Measurements from ENCODE around the gene TLL1.

The TLL1 gene

DNA sequence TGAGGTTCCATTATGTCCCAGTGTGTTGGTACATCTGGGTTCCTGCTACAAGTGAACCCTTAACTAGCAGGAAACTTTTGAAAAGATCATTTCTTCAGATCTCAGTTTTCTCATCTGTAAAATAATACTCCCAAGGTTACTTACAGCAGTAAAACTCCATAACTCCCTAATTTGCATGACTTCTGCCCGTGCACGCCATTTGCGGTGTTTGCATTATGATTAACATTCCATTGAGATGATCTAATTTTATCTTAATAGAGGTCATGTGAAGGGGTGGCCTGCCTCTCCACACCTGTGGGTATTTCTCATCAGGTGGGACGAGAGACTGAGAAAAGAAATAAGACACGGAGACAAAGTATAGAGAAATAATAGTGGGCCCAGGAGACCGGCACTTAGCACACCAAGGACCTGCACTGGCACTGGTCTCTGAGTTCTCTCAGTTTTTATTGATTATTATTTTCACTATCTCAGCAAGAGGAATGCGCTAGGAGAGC, 219.8 kb downstream of the TLL1 start:
- TF ChIP-seq, protein P1, sequence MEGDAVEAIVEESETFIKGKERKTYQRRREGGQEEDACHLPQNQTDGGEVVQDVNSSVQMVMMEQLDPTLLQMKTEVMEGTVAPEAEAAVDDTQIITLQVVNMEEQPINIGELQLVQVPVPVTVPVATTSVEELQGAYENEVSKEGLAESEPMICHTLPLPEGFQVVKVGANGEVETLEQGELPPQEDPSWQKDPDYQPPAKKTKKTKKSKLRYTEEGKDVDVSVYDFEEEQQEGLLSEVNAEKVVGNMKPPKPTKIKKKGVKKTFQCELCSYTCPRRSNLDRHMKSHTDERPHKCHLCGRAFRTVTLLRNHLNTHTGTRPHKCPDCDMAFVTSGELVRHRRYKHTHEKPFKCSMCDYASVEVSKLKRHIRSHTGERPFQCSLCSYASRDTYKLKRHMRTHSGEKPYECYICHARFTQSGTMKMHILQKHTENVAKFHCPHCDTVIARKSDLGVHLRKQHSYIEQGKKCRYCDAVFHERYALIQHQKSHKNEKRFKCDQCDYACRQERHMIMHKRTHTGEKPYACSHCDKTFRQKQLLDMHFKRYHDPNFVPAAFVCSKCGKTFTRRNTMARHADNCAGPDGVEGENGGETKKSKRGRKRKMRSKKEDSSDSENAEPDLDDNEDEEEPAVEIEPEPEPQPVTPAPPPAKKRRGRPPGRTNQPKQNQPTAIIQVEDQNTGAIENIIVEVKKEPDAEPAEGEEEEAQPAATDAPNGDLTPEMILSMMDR (IDR thresholded peaks at IDR 0.05) = no peak
- H3K4me3 ChIP-seq = no peak overlapping the region
- H3K27ac ChIP-seq = no peak overlapping the region
- no peak for DNase-seq (ENCODE audit: low spot score)

- H3K4me3 ChIP-seq = no peak overlapping the region
- no peak for DNase-seq (ENCODE audit: low spot score)
- H3K27ac ChIP-seq = no peak overlapping the region
- TF ChIP-seq, protein P1 (IDR thresholded peaks at IDR 0.05) = no peak
These were observed 231.6 kb downstream of the TLL1 start for GRCh38 chr4:166104623-166105022.

GRCh38 chr4:166121897-166122296, 248.9 kb downstream of the TLL1 start:
- no peak for DNase-seq (ENCODE audit: low spot score)
- TF ChIP-seq, protein P1 (IDR thresholded peaks at IDR 0.05) = no peak
- Histone ChIP-seq H3K4me3 (no peak overlapping the region), H3K27ac (no peak overlapping the region)

DNA sequence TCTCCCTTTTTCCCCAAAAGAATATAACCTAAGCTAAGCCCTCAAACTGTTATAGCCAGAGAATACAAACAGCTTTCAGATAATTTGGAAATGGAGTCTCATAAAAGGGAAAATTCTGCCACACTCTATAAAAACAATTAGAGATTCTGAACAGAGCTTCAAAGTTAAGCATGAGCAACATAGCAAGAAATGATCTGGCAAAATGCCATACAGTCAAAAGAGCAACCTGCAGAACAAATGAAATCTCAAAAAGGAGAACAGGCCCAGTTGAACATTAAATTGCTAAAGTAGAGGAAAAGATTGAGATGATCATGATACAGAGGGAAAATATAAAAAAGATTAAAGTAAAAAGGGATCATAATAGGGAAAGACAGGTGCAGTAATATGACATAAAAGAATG, 250.5 kb downstream of the TLL1 start:
- TF ChIP-seq, protein P1 (IDR thresholded peaks at IDR 0.05) = no peak
- DNase-seq (ENCODE audit: low spot score) = no peak
- Histone ChIP-seq H3K27ac (no peak overlapping the region), H3K4me3 (no peak overlapping the region)

DNA sequence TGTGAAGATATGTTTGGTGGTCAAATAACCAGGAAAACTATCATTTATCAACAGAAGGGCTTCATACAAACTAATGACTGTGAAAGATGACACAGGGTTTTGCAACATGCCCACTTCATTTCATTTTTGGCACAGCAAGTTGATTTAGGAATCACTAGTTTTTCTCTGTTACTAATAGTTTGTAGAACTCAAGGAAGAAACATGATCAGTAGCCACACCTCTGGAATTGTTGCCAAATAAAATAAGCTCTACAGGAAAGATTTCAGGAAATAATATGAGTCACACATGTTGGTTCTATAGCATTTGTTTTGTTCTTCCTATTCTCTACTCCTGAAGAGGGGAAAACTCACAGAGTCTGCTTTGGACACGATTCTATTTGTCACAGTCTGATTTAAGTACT, 255.4 kb downstream of the TLL1 start:
- no peak for DNase-seq (ENCODE audit: low spot score)
- no peak overlapping the region for H3K4me3 ChIP-seq
- TF ChIP-seq, protein P1 (IDR thresholded peaks at IDR 0.05) = no peak
- no peak overlapping the region for H3K27ac ChIP-seq

DNA sequence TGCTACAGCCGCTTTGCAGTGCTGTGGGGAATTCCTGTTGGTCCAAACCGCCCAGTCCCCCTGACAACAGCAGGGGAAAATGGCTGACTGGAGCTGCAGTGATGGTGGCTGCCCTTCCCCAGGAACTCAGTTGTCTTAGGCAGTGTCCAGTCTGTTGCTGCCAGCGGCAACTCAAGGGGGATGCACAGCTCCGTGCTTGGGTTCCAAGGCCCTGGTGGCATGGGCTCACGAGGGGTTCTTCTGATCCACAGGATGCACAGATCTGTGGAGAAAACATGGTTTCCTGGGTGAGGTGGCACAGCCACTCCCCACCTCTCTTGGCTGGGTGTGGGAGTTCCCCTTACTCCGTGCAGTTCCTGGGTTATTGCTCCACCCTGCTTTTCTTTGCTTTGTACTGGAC, 261.2 kb downstream of the TLL1 start:
- H3K4me3 ChIP-seq = no peak overlapping the region
- TF ChIP-seq, protein P1 (IDR thresholded peaks at IDR 0.05) = no peak
- H3K27ac ChIP-seq = no peak overlapping the region
- DNase-seq (ENCODE audit: low spot score) = no peak

DNA sequence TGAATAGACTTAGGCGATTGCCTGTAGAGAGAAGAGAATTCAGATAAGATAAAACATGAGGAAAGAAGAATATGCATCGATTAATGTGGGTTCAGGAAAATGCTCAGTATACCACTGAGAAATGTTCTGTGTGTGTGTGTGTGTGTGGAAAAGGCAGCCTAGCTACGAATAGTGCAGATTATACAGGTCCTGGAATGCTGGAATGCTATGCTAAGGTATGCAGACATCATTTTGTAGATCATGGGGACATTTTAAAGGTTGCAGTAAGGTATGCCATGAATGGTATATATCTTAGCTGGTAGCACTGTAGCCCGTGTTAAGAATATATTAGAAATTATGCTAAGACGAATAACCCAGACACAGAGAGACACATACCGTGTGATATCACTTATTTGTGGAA, 267.9 kb downstream of the TLL1 start:
- TF ChIP-seq, protein P1 (IDR thresholded peaks at IDR 0.05) = no peak
- H3K4me3 ChIP-seq = no peak overlapping the region
- no peak for DNase-seq (ENCODE audit: low spot score)
- H3K27ac ChIP-seq = no peak overlapping the region
